Measurements from ENCODE around the gene RXFP4. TPM values are rescaled to one million over a fixed set of nuclear protein-coding genes. Genes with fewer than 3 reads are reported as not detected.

RXFP4 gene
- total RNA-seq, 4 donors from 2014 or later = 0.80 to 11.6 (median 2.5) TPM

- no peaks in the 10 kb centered on the region for H3K36me3 ChIP-seq
- peaks cover 34 to 86% (median 69%) of the 10 kb centered on the region in 4 donors for H3K4me1 ChIP-seq
- H3K27me3 ChIP-seq = no peaks in the 10 kb centered on the region
- TF ChIP-seq CTCF (IDR thresholded peaks at IDR 0.05) = no peak
- no peak for TF ChIP-seq EP300 (IDR thresholded peaks at IDR 0.05; ENCODE audit: low read depth)
- no peak for TF ChIP-seq POLR2A (IDR thresholded peaks at IDR 0.05)
- no peak for TF ChIP-seq POLR2AphosphoS5 (IDR thresholded peaks at IDR 0.05)
- 44 to 63% methylated on average over 2 to 13 of the region's 13 CpGs for WGBS, 2 donors (ENCODE audit: low coverage in 1 of 2)
- peak overlapping the region; percentile 92 to 96 (median 94) for H3K27ac ChIP-seq
- no peaks in the 10 kb centered on the region for H3K9me3 ChIP-seq
- peak overlapping the region in 1 of 4 donors; percentile 70 for H3K4me3 ChIP-seq
- in situ Hi-C loops (cut with MboI; ENCODE audit: low pct_ligation_motif_present in 1 of 4, low pct_unique_long_range_greater_than_20kb in 1 of 4, low sequenced_read_pairs in 3 of 4) = no loop called here
- no peak for DNase-seq
- intact Hi-C loops (cut with DNase I; ENCODE audit: low total_unique reads) = no loop called here
Measured at GRCh38 chr1:155974208-155975115, 33.0 kb downstream of the RXFP4 start.

GRCh38 chr1:155975375-155976061, 34.1 kb downstream of the RXFP4 start:
- Histone ChIP-seq H3K27ac (peak overlapping the region; percentile 92 to 96 (median 94)), H3K36me3 (no peaks in the 10 kb centered on the region), H3K9me3 (no peaks in the 10 kb centered on the region), H3K27me3 (no peaks in the 10 kb centered on the region), H3K4me3 (peak overlapping the region; percentile 70 to 75 (median 72)), H3K4me1 (peaks cover 40 to 86% (median 71%) of the 10 kb centered on the region in 4 donors)
- no peak for DNase-seq
- WGBS, 2 donors (ENCODE audit: low coverage in 1 of 2) = 30 to 35% methylated on average over 3 to 4 of the region's 4 CpGs
- intact Hi-C loops (cut with DNase I; ENCODE audit: low total_unique reads) (no loop called here), in situ Hi-C loops (cut with MboI; ENCODE audit: low pct_ligation_motif_present in 1 of 4, low pct_unique_long_range_greater_than_20kb in 1 of 4, low sequenced_read_pairs in 3 of 4) (no loop called here)
- no peak for TF ChIP-seq EP300 (IDR thresholded peaks at IDR 0.05; ENCODE audit: low read depth)
- TF ChIP-seq CTCF (IDR thresholded peaks at IDR 0.05) = no peak
- TF ChIP-seq POLR2A (IDR thresholded peaks at IDR 0.05) = no peak
- TF ChIP-seq POLR2AphosphoS5 (IDR thresholded peaks at IDR 0.05) = no peak

- WGBS, 2 donors (ENCODE audit: low coverage in 1 of 2) = 13 to 17% methylated on average over 6 to 14 of the region's 14 CpGs
- in situ Hi-C loops (cut with MboI; ENCODE audit: low pct_ligation_motif_present in 1 of 4, low pct_unique_long_range_greater_than_20kb in 1 of 4, low sequenced_read_pairs in 3 of 4) = no loop called here
- H3K9me3 ChIP-seq = no peaks in the 10 kb centered on the region
- DNase-seq = peak; percentile 73
- no peaks in the 10 kb centered on the region for H3K27me3 ChIP-seq
- intact Hi-C loops (cut with DNase I; ENCODE audit: low total_unique reads) = no loop called here
- H3K4me1 ChIP-seq = peaks cover 42 to 86% (median 72%) of the 10 kb centered on the region in 4 donors
- no peak for TF ChIP-seq CTCF (IDR thresholded peaks at IDR 0.05)
- TF ChIP-seq EP300 (IDR thresholded peaks at IDR 0.05; ENCODE audit: low read depth) = no peak
- TF ChIP-seq POLR2AphosphoS5 (IDR thresholded peaks at IDR 0.05) = no peak
- no peak for TF ChIP-seq POLR2A (IDR thresholded peaks at IDR 0.05)
- H3K36me3 ChIP-seq = no peaks in the 10 kb centered on the region
- peak overlapping the region; percentile 70 to 75 (median 72) for H3K4me3 ChIP-seq
- H3K27ac ChIP-seq = peak overlapping the region; percentile 92 to 96 (median 94)
Measured at GRCh38 chr1:155976062-155976912, 34.8 kb downstream of the RXFP4 start.

Data from transverse colon (tissue), 4 donors.